PC-9 (cell line): Measurements from ENCODE around the gene SNX20. TPM values are rescaled to one million over a fixed set of nuclear protein-coding genes. Genes with fewer than 3 reads are reported as not detected.

Source experiments
- BruUV-seq: library from RNA; stranded (reverse); fragments of 400-500 nt; replicated peaks from 2 replicates; lab custom pipeline; 2021; lab: Mats Ljungman, UMichigan
- CTCF ChIA-PET: fragments of 300-600 bp; sonication (Branson Sonifier 250); formaldehyde crosslinking; loops from one replicate; lab custom pipeline; 2022; ENCODE audit warnings: antibody characterized with exemption; lab: Charles Lee
- POLR2A ChIA-PET: fragments of 300-600 bp; sonication (Branson Sonifier 250); formaldehyde crosslinking; loops from one replicate; lab custom pipeline; 2022; ENCODE audit warnings: antibody characterized with exemption; ENCODE audit not compliant: unreplicated experiment; lab: Charles Lee
- DNase-seq, 2 experiments: peaks; one replicate each; pipeline versions ENCODE4 v3.0.0 to v3.0.0-alpha.2; 2015 to 2022; ENCODE audit warnings: mixed read lengths in 1 of 2
- H2AFZ ChIP-seq: fragments of 200-600 bp; sonication (generic); 2 replicates; pipeline ENCODE4 v1.8.1; 2017; ENCODE audit warnings: antibody characterized with exemption
- H3F3A ChIP-seq: fragments of 200-600 bp; sonication (generic); 2 replicates; pipeline ENCODE4 v1.8.1; 2017; ENCODE audit warnings: antibody characterized with exemption, mild to moderate bottlenecking, low read depth; ENCODE audit not compliant: insufficient read depth
- H3K27ac ChIP-seq: fragments of 200-600 bp; sonication (generic); 2 replicates; pipeline ENCODE4 v1.6.1; 2016; ENCODE audit warnings: mixed run types
- H3K27me3 ChIP-seq: fragments of 200-600 bp; sonication (generic); 2 replicates; pipeline ENCODE4 v1.6.1; 2016; ENCODE audit warnings: low read depth, mixed run types; ENCODE audit not compliant: insufficient read depth
- H3K36me3 ChIP-seq: fragments of 200-600 bp; sonication (generic); 2 replicates; pipeline ENCODE4 v1.6.1; 2016; ENCODE audit warnings: low read depth, mixed run types
- H3K4me1 ChIP-seq: fragments of 200-600 bp; sonication (generic); replicated peaks from 2 replicates; pipeline ENCODE4 v1.6.1; 2016; ENCODE audit warnings: mixed run types; ENCODE audit not compliant: insufficient read depth
- H3K4me2 ChIP-seq: fragments of 200-600 bp; sonication (generic); 2 replicates; pipeline ENCODE4 v1.6.1; 2017; ENCODE audit warnings: mixed run types
- H3K4me3 ChIP-seq: fragments of 200-600 bp; sonication (generic); 2 replicates; pipeline ENCODE4 v1.6.1; 2016; ENCODE audit warnings: mixed run types
- H3K79me2 ChIP-seq: fragments of 200-600 bp; sonication (generic); 2 replicates; pipeline ENCODE4 v1.6.1; 2017; ENCODE audit warnings: low read depth, mixed run types
- H3K9me2 ChIP-seq: fragments of 200-600 bp; sonication (generic); 2 replicates; pipeline ENCODE4 v1.8.1; 2017; ENCODE audit warnings: mild to moderate bottlenecking; ENCODE audit not compliant: insufficient read depth
- H3K9me3 ChIP-seq: fragments of 200-600 bp; sonication (generic); 2 replicates; pipeline ENCODE4 v1.8.1; 2016; ENCODE audit warnings: low read depth; ENCODE audit not compliant: insufficient read depth
- H4K20me1 ChIP-seq: fragments of 200-600 bp; sonication (generic); 2 replicates; pipeline ENCODE4 v1.8.1; 2017; ENCODE audit not compliant: insufficient read depth
- CTCF ChIP-seq: fragments of 200-600 bp; sonication (generic); conservative IDR thresholded peaks from 2 replicates; pipeline ENCODE4 v1.6.1; 2017; ENCODE audit warnings: mixed run types, antibody characterized with exemption, mild to moderate bottlenecking, moderate library complexity
- EZH2 ChIP-seq: fragments of 200-600 bp; sonication (generic); IDR thresholded peaks from 2 replicates; pipeline ENCODE4 v1.8.0; 2017; ENCODE audit warnings: antibody characterized with exemption, low read depth
- intact Hi-C: fragments of 100-400 bp; cut with micrococcal nuclease; formaldehyde crosslinking; loops from one replicate; pipeline ENCODE4 v1.10.0; 2022; ENCODE audit not compliant: unreplicated experiment
- total RNA-seq: library from RNA; stranded (reverse); gene quantifications from 2 replicates; pipeline ENCODE4 v1.2.3, GENCODE V29; 2021

Gene SNX20
- total RNA-seq, 1 experiment from 2014 or later, result not detected

- H2AFZ ChIP-seq, result no peak overlapping the region
- BruUV-seq, result no TSS peak
- no peaks in the 10 kb centered on the region for H4K20me1 ChIP-seq
- TF ChIP-seq CTCF (no peak), EZH2 (no peak)
- H3K36me3 ChIP-seq, result no peaks in the 10 kb centered on the region
- ChIA-PET CTCF (no interaction called here), POLR2A (interaction anchor here (0.6 kb wide), 1 partner anchor 20 kb away, joined by 3 read pairs; no protein-coding TSS in a partner anchor)
- H3K4me2 ChIP-seq, result no peak overlapping the region
- H3K9me3 ChIP-seq, result no peaks in the 10 kb centered on the region
- no peak overlapping the region for H3K4me3 ChIP-seq
- intact Hi-C loops, result loop anchor here (5.0 kb wide), 1 partner anchor 40 kb away; no protein-coding TSS in a partner anchor
- DNase-seq, result no peak
- H3F3A ChIP-seq, result peaks cover 30% of the 10 kb centered on the region
- no peaks in the 10 kb centered on the region for H3K79me2 ChIP-seq
- H3K27ac ChIP-seq, result no peak overlapping the region
- peaks cover 41% of the 10 kb centered on the region for H3K4me1 ChIP-seq
- no peaks in the 10 kb centered on the region for H3K27me3 ChIP-seq
- H3K9me2 ChIP-seq, result no peaks in the 10 kb centered on the region
Measured at GRCh38 chr16:50717091-50717490, 36.0 kb upstream of the SNX20 start.

GRCh38 chr16:50712956-50713355 lies 31.8 kb upstream of the SNX20 start:
- no TSS peak for BruUV-seq
- CTCF ChIA-PET, result no interaction called here
- no peak for DNase-seq
- no peaks in the 10 kb centered on the region for H3K36me3 ChIP-seq
- POLR2A ChIA-PET, result no interaction called here
- no peaks in the 10 kb centered on the region for H3F3A ChIP-seq
- no peak overlapping the region for H3K4me2 ChIP-seq
- no peaks in the 10 kb centered on the region for H3K27me3 ChIP-seq
- no peaks in the 10 kb centered on the region for H3K9me3 ChIP-seq
- no peaks in the 10 kb centered on the region for H4K20me1 ChIP-seq
- no peak overlapping the region for H3K27ac ChIP-seq
- no peaks in the 10 kb centered on the region for H3K79me2 ChIP-seq
- no peaks in the 10 kb centered on the region for H3K9me2 ChIP-seq
- peaks cover 1% of the 10 kb centered on the region for H3K4me1 ChIP-seq
- intact Hi-C loops, result no loop called here
- H3K4me3 ChIP-seq, result no peak overlapping the region
- TF ChIP-seq CTCF (no peak), EZH2 (no peak)
- no peak overlapping the region for H2AFZ ChIP-seq

DNA sequence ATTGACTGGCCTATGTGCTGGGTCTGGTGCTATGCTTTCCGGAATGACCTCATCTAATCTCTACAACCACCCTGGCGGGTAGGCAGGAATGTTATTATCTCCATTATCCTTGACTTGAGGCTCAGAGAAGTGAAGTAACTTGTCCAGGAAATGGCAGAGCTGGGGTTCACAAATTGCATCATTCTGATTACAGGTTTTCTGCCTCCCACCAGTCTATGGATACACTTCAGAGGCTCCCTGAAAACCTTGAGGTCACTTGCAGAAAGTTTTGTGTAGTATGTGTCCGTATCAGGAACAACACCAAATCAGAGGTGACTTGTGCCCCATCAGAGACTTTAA lies 31.4 kb upstream of the SNX20 start:
- H2AFZ ChIP-seq, result no peak overlapping the region
- no peak for TF ChIP-seq CTCF
- no peak for TF ChIP-seq EZH2
- no TSS peak for BruUV-seq
- no peaks in the 10 kb centered on the region for H3K9me3 ChIP-seq
- no peaks in the 10 kb centered on the region for H3K36me3 ChIP-seq
- H3F3A ChIP-seq, result no peaks in the 10 kb centered on the region
- no peaks in the 10 kb centered on the region for H4K20me1 ChIP-seq
- CTCF ChIA-PET, result no interaction called here
- no peak overlapping the region for H3K4me3 ChIP-seq
- no peak overlapping the region for H3K27ac ChIP-seq
- H3K9me2 ChIP-seq, result no peaks in the 10 kb centered on the region
- no peaks in the 10 kb centered on the region for H3K27me3 ChIP-seq
- POLR2A ChIA-PET, result no interaction called here
- no peak for DNase-seq
- no peaks in the 10 kb centered on the region for H3K4me1 ChIP-seq
- H3K79me2 ChIP-seq, result no peaks in the 10 kb centered on the region
- intact Hi-C loops, result no loop called here
- no peak overlapping the region for H3K4me2 ChIP-seq
